ENCODE data around the gene TMEM191C.

- no peak for TF ChIP-seq ZNF713 (CRISPR knock-in tag; IDR thresholded peaks at IDR 0.05)
- TF ChIP-seq, protein P1, sequence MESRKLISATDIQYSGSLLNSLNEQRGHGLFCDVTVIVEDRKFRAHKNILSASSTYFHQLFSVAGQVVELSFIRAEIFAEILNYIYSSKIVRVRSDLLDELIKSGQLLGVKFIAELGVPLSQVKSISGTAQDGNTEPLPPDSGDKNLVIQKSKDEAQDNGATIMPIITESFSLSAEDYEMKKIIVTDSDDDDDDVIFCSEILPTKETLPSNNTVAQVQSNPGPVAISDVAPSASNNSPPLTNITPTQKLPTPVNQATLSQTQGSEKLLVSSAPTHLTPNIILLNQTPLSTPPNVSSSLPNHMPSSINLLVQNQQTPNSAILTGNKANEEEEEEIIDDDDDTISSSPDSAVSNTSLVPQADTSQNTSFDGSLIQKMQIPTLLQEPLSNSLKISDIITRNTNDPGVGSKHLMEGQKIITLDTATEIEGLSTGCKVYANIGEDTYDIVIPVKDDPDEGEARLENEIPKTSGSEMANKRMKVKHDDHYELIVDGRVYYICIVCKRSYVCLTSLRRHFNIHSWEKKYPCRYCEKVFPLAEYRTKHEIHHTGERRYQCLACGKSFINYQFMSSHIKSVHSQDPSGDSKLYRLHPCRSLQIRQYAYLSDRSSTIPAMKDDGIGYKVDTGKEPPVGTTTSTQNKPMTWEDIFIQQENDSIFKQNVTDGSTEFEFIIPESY (CRISPR knock-in tag; IDR thresholded peaks at IDR 0.05): no peak
- no peak for TF ChIP-seq EZH2 (conservative IDR thresholded peaks at IDR 0.05; ENCODE audit: low read depth, low read length)
- TF ChIP-seq ZNF256 (CRISPR knock-in tag; conservative IDR thresholded peaks at IDR 0.05): no peak
- no peak for TF ChIP-seq CTCF (CRISPR knock-in tag; IDR thresholded peaks at IDR 0.05)
- no peak for TF ChIP-seq RFX1 (IDR thresholded peaks at IDR 0.05)
- TF ChIP-seq, protein P2, sequence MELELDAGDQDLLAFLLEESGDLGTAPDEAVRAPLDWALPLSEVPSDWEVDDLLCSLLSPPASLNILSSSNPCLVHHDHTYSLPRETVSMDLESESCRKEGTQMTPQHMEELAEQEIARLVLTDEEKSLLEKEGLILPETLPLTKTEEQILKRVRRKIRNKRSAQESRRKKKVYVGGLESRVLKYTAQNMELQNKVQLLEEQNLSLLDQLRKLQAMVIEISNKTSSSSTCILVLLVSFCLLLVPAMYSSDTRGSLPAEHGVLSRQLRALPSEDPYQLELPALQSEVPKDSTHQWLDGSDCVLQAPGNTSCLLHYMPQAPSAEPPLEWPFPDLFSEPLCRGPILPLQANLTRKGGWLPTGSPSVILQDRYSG (CRISPR knock-in tag; IDR thresholded peaks at IDR 0.05): no peak
Observed at GRCh38 chr22:21450858-21451353, 16.3 kb upstream of the TMEM191C start.

Measured in HepG2 (cell line).